Limb (tissue), 2 donors: Measurements from ENCODE around the gene OTOG.
"Not testable (repeated sequence)": the region's sequence is repeated elsewhere in the genome, so short reads cannot be mapped to it uniquely, and the experiment has no call there.

ENCODE experiments used
- DNase-seq, 2 donors: peaks; one replicate each; pipeline ENCODE4 v3.0.0-alpha.2; 2016; ENCODE audit errors: extremely low spot score in 2 of 2

The OTOG gene

GRCh38 chr11:17622711-17623110 is 75.7 kb downstream of the OTOG start:
- not testable (repeated sequence) for DNase-seq

GRCh38 chr11:17629113-17629512 is 82.1 kb downstream of the OTOG start:
- DNase-seq: no peak

GRCh38 chr11:17630936-17631335 is 83.9 kb downstream of the OTOG start:
- DNase-seq: no peak

- no peak for DNase-seq
Observed at GRCh38 chr11:17631702-17632365, 84.8 kb downstream of the OTOG start.

- no peak for DNase-seq
Observed at GRCh38 chr11:17633279-17633986, 86.4 kb downstream of the OTOG start.

GRCh38 chr11:17633987-17634775 is 87.1 kb downstream of the OTOG start:
- DNase-seq: no peak

- DNase-seq: no peak
Observed at GRCh38 chr11:17634776-17635550, 87.9 kb downstream of the OTOG start.

- no peak for DNase-seq
Observed at GRCh38 chr11:17635551-17635938, 88.5 kb downstream of the OTOG start.

- DNase-seq: no peak
Observed at GRCh38 chr11:17636721-17637120, 89.7 kb downstream of the OTOG start.

GRCh38 chr11:17637901-17638300 is 90.8 kb downstream of the OTOG start:
- no peak for DNase-seq

- DNase-seq: no peak
Observed at GRCh38 chr11:17638311-17638710, 91.3 kb downstream of the OTOG start.

- DNase-seq: no peak
Observed at GRCh38 chr11:17639091-17639490, 92.0 kb downstream of the OTOG start.

GRCh38 chr11:17639781-17640180 is 92.7 kb downstream of the OTOG start:
- DNase-seq: no peak

- DNase-seq: no peak
Observed at GRCh38 chr11:17640493-17641164, 93.6 kb downstream of the OTOG start.

- DNase-seq: no peak
Observed at GRCh38 chr11:17641792-17642350, 94.8 kb downstream of the OTOG start.

- no peak for DNase-seq
Observed at GRCh38 chr11:17642370-17642769, 95.3 kb downstream of the OTOG start.

- no peak for DNase-seq
Observed at GRCh38 chr11:17642980-17643379, 95.9 kb downstream of the OTOG start.

GRCh38 chr11:17643506-17644405 is 96.7 kb downstream of the OTOG start:
- DNase-seq: no peak

- no peak for DNase-seq
Observed at GRCh38 chr11:17645190-17645970, 98.3 kb downstream of the OTOG start.
